Endothelial cell of umbilical vein (primary cell): ENCODE results near the gene SCP2. TPM values are rescaled to one million over a fixed set of nuclear protein-coding genes. Genes with fewer than 3 reads are reported as not detected.

Experiments used
- BruUV-seq: library from RNA; stranded (reverse); fragments of 400-500 nt; replicated peaks from 2 replicates; lab custom pipeline; 2021; lab: Mats Ljungman, UMichigan
- CTCF ChIA-PET: fragments of 300-600, 350-600 bp; sonication (Branson Sonifier 250); formaldehyde crosslinking; loops from one replicate; lab custom pipeline; 2021; ENCODE audit warnings: antibody characterized with exemption, inconsistent platforms; lab: Charles Lee
- POLR2A ChIA-PET: fragments of 300-600, 350-600 bp; sonication (Branson Sonifier 250); formaldehyde crosslinking; loops from one replicate; lab custom pipeline; 2021; ENCODE audit warnings: antibody characterized with exemption, inconsistent platforms; lab: Charles Lee
- DNase-seq: peaks from one replicate; pipeline ENCODE4 v3.0.0-alpha.2; 2011; ENCODE audit warnings: low read depth, low spot score
- FAIRE-seq: peaks from 2 replicates; lab custom pipeline; 2011; peaks lifted over from hg19 to GRCh38; lab: Jason Lieb, UNC
- H2AFZ ChIP-seq: 2 replicates; pipeline ENCODE4 v1.6.0; 2012; ENCODE audit warnings: low read depth, low read length, control low read depth, inconsistent platforms
- H3K27ac ChIP-seq: 2 replicates; pipeline ENCODE4 v1.5.1; 2011; ENCODE audit warnings: low read depth, mild to moderate bottlenecking, control low read depth, low read length, moderate library complexity; ENCODE audit not compliant: insufficient read depth
- H3K27me3 ChIP-seq, 2 experiments: 2 replicates each; pipeline versions ENCODE4 v1.6.0 to v1.6.1; 2011; ENCODE audit warnings: low read length in 2 of 2, mixed read lengths in 1 of 2; ENCODE audit not compliant: control insufficient read depth in 2 of 2, insufficient read depth in 2 of 2
- H3K36me3 ChIP-seq, 2 experiments: 2 replicates in 1 of 2; 3 replicates in 1 of 2; pipeline ENCODE4 v1.5.1; 2011; ENCODE audit warnings: low read length in 2 of 2, mild to moderate bottlenecking in 1 of 2, moderate library complexity in 1 of 2; ENCODE audit not compliant: control insufficient read depth in 2 of 2, insufficient read depth in 2 of 2; ENCODE audit errors: extremely low read depth in 1 of 2
- H3K4me1 ChIP-seq: 3 replicates; pipeline ENCODE4 v1.5.1; 2011; ENCODE audit warnings: mild to moderate bottlenecking, low read length; ENCODE audit not compliant: control insufficient read depth, insufficient read depth; ENCODE audit errors: extremely low read depth
- H3K4me2 ChIP-seq: 2 replicates; pipeline ENCODE4 v1.6.1; 2011; ENCODE audit warnings: low read length, control low read depth, mixed read lengths; ENCODE audit not compliant: insufficient read depth
- H3K4me3 ChIP-seq, 3 experiments: fragments of 200-600 bp in 1 of 3; sonication (generic), shearing (Covaris generic) in 1 of 3; replicated peaks in 1 of 3; 2 replicates each; pipeline ENCODE4 v1.5.1; 2011 to 2016; ENCODE audit warnings: control low read depth in 3 of 3, low read length in 3 of 3, mild to moderate bottlenecking in 2 of 3, inconsistent platforms in 1 of 3, low read depth in 1 of 3, moderate library complexity in 1 of 3; ENCODE audit not compliant: insufficient read depth in 1 of 3
- H3K79me2 ChIP-seq: 2 replicates; pipeline ENCODE4 v1.6.0; 2012; ENCODE audit warnings: low read length, inconsistent platforms; ENCODE audit not compliant: control insufficient read depth, insufficient read depth
- H3K9ac ChIP-seq: replicated peaks from 2 replicates; pipeline ENCODE3; 2011; ENCODE audit warnings: low read length, control low read depth; ENCODE audit not compliant: insufficient read depth; ENCODE audit errors: extremely low read depth
- H3K9me1 ChIP-seq: replicated peaks from 3 replicates; pipeline ENCODE4 v1.6.0; 2011; ENCODE audit warnings: mild to moderate bottlenecking, low read length; ENCODE audit not compliant: control insufficient read depth, insufficient read depth; ENCODE audit errors: extremely low read depth
- H3K9me3 ChIP-seq: replicated peaks from 2 replicates; pipeline ENCODE4 v1.5.1; 2012; ENCODE audit warnings: low read length, inconsistent platforms; ENCODE audit not compliant: control insufficient read depth, insufficient read depth
- H4K20me1 ChIP-seq: replicated peaks from 2 replicates; pipeline ENCODE3; 2011; ENCODE audit warnings: mild to moderate bottlenecking, low read length; ENCODE audit not compliant: control insufficient read depth, insufficient read depth; ENCODE audit errors: extremely low read depth
- EZH2 ChIP-seq: IDR thresholded peaks from 2 replicates; pipeline ENCODE4 v1.6.1; 2012; ENCODE audit warnings: borderline replicate concordance, low read depth, mild to moderate bottlenecking, moderate library complexity, low read length, inconsistent platforms; ENCODE audit not compliant: severe bottlenecking
- FOS ChIP-seq: IDR thresholded peaks from 2 replicates; pipeline ENCODE4 v1.6.1; 2011; ENCODE audit warnings: mild to moderate bottlenecking, low read length, moderate library complexity, borderline replicate concordance; ENCODE audit not compliant: insufficient read depth
- GATA2 ChIP-seq: IDR thresholded peaks from 2 replicates; pipeline ENCODE4 v1.7.0; 2011; ENCODE audit warnings: low read depth, mild to moderate bottlenecking, moderate library complexity, mixed read lengths, low read length; ENCODE audit not compliant: insufficient read length, insufficient read depth
- JUN ChIP-seq: IDR thresholded peaks from 2 replicates; pipeline ENCODE4 v1.6.1; 2011; ENCODE audit warnings: borderline replicate concordance, low read depth; ENCODE audit not compliant: insufficient read length, insufficient read depth
- MYC ChIP-seq: IDR thresholded peaks from one replicate; pipeline ENCODE4 v1.6.1; 2011; ENCODE audit warnings: mild to moderate bottlenecking, low read depth, low read length
- POLR2AphosphoS5 ChIP-seq: IDR thresholded peaks from 2 replicates; pipeline ENCODE4 v1.6.1; 2012; ENCODE audit warnings: low read depth, mild to moderate bottlenecking, control low read depth, low read length, moderate library complexity; ENCODE audit not compliant: insufficient read depth
- dilution Hi-C: fragments of 300-500 bp; cut with MboI; formaldehyde crosslinking; loops from one replicate; pipeline ENCODE4 v1.15.0; 2019; ENCODE audit warnings: low sequenced_read_pairs; ENCODE audit not compliant: extremely low pct_ligation_motif_present
- intact Hi-C: fragments of 100-400 bp; cut with micrococcal nuclease; formaldehyde crosslinking; loops from one replicate; pipeline ENCODE4 v1.10.0; 2022
- polyA plus RNA-seq, 4 experiments: library from polyadenylated mRNA; depleted of rRNA in 3 of 4; stranded (reverse) in 3 of 4; unstranded in 1 of 4; fragments of >200 nt; gene quantifications; 2 replicates each; pipeline versions ENCODE4 v1.2.1 to v1.2.3, GENCODE V29; 2011 to 2012; ENCODE audit warnings: missing spikeins in 1 of 4
- total RNA-seq: library from RNA; stranded (reverse); gene quantifications from 2 replicates; pipeline ENCODE4 v1.2.3, GENCODE V29; 2021
- TF ChIP-seq, protein P1 (sequence below): IDR thresholded peaks from 2 replicates; pipeline ENCODE4 v1.6.1; 2011; ENCODE audit not compliant: insufficient read depth, insufficient read length

SCP2 gene
- total and polyA plus RNA-seq, 2 donors (not counting 3 experiments of a cell fraction or from before 2014, with no cell fraction given), result 42.4 to 92.7 TPM

DNA sequence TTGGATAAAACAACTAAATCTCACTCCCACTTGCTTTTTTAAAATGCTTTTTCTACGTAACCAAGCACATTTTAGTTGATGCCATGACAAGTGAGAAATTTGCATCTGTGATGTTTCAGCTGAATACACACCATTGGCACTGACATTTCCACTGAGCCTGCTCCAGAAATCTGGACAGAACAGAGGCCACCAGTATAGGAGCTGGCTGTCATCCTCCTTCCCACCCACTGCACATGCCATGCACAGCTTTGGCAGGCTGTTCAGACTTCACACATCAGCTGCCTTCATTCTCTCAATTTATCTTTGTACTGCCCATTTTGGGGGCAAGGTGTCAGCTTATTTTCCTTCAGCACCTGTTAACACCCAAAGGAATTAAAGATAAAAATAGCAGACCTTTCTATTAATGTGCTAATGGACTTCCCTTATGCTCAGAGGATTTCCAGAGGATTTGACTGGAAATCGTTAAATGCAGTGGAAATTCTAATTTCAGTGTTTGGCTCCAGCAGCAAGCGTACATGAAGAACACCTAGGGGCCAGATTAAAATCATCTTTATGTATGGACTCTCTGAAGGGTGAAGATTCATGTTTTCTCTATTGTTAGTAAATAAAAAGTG is 122.0 kb downstream of the SCP2 start:
- BruUV-seq, result no TSS peak
- no peaks in the 10 kb centered on the region for H3K27me3 ChIP-seq
- H3K27ac ChIP-seq, result peak overlapping the region; percentile 95
- H4K20me1 ChIP-seq, result no peaks in the 10 kb centered on the region
- TF ChIP-seq MYC (no peak), EZH2 (no peak), GATA2 (no peak), POLR2AphosphoS5 (no peak), JUN (no peak), FOS (no peak)
- TF ChIP-seq, protein P1, sequence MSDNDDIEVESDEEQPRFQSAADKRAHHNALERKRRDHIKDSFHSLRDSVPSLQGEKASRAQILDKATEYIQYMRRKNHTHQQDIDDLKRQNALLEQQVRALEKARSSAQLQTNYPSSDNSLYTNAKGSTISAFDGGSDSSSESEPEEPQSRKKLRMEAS, result no peak
- ChIA-PET CTCF (interaction anchor here (0.6 to 3.7 kb wide), 8 partner anchors 10 to 133 kb away, joined by 3 to 26 read pairs (median 4); partner anchors contain the start of genes ECHDC2 and PODN), POLR2A (no interaction called here)
- no peaks in the 10 kb centered on the region for H3K36me3 ChIP-seq
- DNase-seq (no peak), FAIRE-seq (no peak)
- dilution Hi-C loops (no loop called here), intact Hi-C loops (loop anchor here (2.0 to 5.0 kb wide), 3 partner anchors 128 to 347 kb away; partner anchors contain the start of genes ECHDC2 and ZYG11A)
- H3K79me2 ChIP-seq, result no peaks in the 10 kb centered on the region
- H3K4me2 ChIP-seq, result peak overlapping the region; percentile 80
- peak overlapping the region; percentile 19 for H3K9ac ChIP-seq
- no peaks in the 10 kb centered on the region for H3K9me3 ChIP-seq
- H3K9me1 ChIP-seq, result no peaks in the 10 kb centered on the region
- peaks cover 46% of the 10 kb centered on the region for H3K4me1 ChIP-seq
- no peak overlapping the region for H2AFZ ChIP-seq
- H3K4me3 ChIP-seq, result no peak overlapping the region
